ENCODE data around the gene PKN1.

GRCh38 chr19:14390548-14390947 is 42.6 kb upstream of the PKN1 start:
- no peak for TF ChIP-seq IRF2 (CRISPR knock-in tag; IDR thresholded peaks at IDR 0.05)
- TF ChIP-seq CEBPB (IDR thresholded peaks at IDR 0.05; ENCODE audit: borderline replicate concordance, low read depth, low read length), result no peak
- TF ChIP-seq CTCF (CRISPR knock-in tag; IDR thresholded peaks at IDR 0.05), result no peak
- no peak for TF ChIP-seq ETS1 (CRISPR knock-in tag; IDR thresholded peaks at IDR 0.05)
- no peak for TF ChIP-seq ZBTB38 (CRISPR knock-in tag; IDR thresholded peaks at IDR 0.05)
- TF ChIP-seq HCFC1 (IDR thresholded peaks at IDR 0.05; ENCODE audit: low read depth, low read length), result no peak
- TF ChIP-seq BRCA1 (CRISPR knock-in tag; IDR thresholded peaks at IDR 0.05), result no peak

Measured in HepG2 (cell line).